AG08396 (cell line): ENCODE results near the gene ARPC1B.
"Not testable (repeated sequence)": the region's sequence is repeated elsewhere in the genome, so short reads cannot be mapped to it uniquely, and the experiment has no call there.

Experiments
- DNase-seq: peaks from one replicate; pipeline ENCODE4 v3.0.0; 2012; ENCODE audit warnings: low spot score, mixed read lengths

The ARPC1B gene

DNA sequence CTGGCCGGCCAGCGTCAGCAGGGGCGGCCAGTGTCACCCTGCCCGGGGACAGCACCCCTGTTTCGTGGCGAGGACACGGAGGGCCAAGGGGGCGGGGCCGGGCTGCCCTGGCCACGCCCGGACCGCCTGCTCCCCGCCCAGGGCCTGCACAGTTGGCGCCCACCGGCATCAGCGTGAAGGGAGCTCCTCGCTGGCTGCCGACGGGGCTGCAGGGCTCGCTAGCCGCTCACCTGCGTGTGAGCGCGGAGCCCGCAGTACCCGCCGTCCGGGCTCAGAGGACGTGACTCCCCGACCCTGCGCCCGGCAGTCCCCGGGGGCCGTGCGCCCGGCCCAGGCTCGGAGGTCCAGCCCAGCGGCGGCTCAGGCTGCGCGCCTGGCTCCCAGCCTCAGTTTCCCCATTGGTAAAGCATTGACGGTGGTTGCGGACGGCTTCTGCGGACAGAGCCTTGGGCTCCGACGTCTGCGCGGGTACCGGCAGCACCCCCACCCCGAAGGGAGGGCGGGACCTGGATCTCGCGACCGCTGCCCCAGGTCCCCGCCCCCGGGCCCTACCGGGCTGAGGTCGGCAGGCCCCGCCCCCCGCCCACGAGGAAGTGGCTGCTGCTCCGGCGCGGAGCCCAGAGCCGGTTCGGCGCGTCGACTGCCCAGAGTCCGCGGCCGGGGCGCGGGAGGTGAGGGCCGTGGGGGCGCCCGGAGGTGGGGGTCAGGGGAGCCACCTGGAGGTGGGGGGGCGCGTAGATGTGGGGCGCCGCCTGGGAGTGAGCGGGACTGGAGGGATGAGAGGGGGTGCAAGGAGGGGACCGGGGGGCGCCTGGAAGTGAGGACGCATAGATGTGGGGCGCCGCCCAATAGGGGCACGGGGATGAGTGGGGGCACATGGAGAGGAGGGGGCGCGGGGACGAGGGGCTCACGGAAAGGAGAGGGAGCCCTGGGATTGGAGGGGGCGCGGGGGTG lies at the start of gene ARPC1B:
Gene ARPC1B (plus strand): TSS at position 620 of the 954 bp plus-strand sequence. CDS start 10,985 bp downstream, outside the sequence.
- peak; percentile 94 for DNase-seq

DNA sequence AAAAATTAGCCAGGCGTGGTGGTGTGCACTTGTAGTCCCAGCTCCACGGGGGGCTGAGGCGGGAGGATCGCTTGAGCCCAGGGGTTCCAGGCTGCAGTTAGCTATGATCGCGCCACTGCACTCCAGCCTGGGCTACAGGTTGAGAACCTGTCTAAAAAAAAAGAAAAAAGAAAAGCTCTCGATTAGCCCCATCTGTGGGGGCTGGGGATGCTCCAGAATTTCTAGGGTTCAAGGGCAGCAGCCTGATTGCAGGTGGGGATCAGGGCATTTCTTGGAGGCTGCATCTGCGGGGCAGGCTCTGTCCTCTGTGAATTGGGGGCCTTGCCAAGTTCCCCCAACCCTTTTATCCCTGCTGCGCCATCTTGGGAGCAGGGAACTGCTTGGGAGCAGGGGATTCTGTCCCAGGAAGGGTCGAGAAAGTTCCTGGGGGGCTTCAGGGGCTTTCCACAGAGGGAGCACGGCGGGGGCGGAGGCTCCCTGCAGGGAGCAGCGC lies 49.5 kb upstream of the ARPC1B start:
- no peak for DNase-seq

DNA sequence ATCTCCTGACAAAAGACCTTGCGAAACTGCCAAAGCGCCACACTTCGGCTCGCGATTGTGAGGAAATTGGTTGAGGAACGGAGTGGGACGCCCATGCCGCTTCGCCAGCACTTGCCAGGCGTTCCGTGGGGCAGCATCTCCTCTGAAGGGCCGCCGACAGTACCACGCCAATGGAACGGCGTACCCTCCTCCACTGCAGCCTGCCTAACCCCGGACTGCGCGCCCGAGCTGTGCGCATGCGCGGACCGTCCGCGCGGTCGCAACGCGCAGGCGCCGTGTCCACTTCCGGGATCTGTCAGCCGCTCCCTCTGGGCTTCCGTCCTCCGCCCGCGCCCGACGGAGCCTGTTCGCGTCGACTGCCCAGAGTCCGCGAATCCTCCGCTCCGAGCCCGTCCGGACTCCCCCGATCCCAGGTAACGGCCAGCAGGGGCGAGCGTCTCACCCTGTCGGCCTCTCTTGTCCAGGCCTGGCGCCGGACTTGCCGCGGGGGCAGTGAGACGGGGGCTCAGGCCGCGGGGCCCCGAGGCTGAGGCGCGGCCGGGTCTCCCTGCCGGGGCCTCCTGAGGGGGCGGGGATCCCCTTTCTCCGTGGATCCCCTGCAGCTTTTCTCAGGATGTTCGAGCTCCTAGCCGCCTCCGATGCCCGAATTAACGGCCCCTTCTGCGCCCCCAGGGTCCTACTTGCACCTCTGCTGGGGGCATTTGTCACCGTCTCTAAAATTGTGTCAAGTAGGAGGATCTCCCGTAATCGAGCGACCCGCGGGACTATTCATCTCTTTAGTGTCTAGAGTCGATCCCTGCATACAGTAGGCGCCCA lies 48.7 kb upstream of the ARPC1B start, which contains the start of gene ARPC1A:
Gene ARPC1A (plus strand): TSS at position 307 of the 816 bp plus-strand sequence. CDS start 7,456 bp downstream, outside the sequence.
- peak; percentile 99 for DNase-seq

DNA sequence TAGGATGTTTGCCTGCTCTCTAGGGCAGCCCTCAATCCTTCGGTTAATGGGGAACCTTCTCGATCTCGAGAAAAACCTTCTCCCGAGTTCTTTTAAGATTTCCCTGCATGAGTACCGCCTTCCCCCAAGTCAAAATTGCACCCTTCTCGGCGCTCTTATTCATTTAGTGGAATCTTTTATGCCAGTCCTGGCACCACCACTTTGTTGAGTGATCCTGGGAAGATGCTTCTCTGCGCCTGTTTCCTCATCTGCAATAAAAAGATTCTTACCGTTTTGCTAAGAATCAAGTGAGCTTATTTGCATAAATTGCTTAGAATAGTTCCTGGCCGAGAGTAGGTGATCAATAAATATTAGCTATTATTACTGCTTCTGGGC lies 48.1 kb upstream of the ARPC1B start:
- DNase-seq, result no peak

DNA sequence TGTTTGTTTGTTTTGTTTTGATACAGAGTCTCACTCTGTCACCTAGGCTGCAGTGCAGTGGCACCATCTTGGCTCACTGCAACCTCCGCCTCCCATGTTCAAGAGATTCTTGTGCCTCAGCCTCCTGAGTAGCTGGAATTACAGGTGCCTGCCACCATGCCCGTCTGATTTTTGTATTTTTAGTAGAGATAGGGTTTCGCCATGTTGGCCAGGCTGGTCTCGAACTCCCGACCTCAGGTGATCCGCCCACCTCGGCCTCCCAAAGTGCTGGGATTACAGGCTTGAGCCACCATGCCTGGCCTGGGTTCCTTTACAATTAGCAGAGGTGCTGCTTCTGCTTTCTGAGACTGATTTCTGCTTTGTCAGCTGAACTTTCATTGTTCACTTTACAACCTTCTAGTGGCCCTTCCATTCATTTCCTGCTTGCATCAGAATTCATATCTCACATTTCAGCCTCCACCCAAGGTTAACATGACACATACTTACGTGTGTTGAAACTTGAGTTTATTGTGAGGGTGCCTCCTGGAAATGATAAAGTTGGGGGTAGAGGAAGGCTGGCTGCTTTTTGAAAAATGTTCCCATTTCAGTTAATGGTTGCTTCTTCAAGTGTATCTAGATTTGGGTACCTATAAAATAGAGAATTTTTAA lies 44.1 kb upstream of the ARPC1B start:
- DNase-seq, result peak; percentile 55

DNA sequence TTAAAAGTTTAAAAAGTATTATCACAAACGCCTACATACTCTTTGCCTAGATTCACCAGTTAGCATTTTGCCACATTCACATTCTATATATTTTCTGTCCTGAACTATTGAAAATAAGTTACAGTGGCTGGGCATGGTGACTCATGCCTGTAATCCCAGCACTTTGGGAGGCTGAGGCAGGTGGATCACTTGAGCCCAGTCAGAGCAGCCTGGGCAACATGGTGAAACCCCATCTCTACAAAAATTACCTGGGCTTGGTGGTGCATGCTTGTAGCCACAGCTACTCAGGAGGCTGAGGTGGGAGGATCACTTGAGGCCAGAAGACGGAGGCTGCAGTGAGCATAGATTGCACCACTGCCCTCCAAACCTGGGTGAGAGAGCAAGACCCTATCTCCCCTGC lies 43.5 kb upstream of the ARPC1B start:
- DNase-seq, result no peak

DNA sequence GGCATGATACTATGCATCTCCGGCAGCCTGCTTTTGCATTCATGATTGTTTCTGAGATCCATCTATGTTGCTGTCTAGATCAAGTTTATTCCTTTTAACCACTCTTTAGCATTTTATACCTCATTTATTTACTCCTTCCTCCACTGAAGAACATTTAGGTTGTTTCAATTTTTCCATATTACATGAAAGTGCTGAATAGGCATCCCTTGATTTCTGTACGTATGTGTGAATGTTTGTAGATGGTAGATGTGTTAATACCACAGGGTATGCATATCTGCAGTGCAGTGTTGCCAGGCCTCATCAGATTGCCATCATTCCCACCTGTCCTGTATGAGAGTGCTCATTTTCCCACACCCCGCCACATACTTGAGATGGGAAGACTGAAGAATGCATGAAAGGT lies 34.9 kb upstream of the ARPC1B start:
- DNase-seq, result no peak

DNA sequence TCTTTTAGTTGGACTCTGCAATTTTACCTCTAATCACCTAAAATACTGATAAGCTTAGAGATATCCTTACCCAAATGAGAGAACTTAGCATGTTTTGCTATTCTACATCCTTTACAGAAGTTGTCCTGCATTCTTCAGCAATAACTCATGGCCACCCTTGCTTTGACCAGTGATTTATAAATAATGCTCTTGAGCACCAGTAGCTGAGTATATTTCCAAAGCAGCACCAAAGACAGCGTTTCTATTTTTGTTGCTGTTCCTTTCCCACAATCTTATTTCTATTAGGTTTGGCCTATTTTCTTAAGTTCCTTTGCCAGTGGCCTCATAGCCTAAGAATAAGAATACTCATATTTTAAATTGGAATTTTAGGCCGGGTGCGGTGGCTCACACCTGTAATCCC lies 33.9 kb upstream of the ARPC1B start:
- DNase-seq, result peak; percentile 26

DNA sequence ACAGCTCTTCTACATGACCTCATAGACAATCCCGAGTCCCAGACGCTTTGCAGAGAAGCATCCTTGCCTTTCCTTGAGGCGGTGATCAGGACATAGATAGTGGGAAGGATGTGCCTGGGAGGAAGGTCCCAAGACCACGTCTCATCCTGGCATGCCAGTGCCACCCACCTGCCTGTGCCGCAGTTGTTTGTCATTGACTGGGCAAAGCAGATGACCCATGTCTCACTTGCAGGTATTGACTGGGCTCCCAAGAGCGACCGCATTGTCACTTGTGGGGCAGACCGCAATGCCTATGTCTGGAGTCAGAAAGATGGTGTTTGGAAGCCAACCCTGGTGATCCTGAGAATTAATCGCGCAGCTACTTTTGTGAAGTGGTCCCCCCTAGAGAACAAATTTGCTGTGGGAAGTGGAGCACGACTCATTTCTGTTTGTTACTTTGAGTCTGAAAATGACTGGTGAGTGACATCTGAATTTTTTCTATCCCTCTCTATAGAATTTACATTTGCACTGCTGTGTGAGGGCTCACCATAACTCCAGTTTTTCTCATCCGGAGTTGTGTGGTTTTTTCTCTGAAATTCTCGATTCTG lies 30.4 kb upstream of the ARPC1B start:
- DNase-seq, result no peak

DNA sequence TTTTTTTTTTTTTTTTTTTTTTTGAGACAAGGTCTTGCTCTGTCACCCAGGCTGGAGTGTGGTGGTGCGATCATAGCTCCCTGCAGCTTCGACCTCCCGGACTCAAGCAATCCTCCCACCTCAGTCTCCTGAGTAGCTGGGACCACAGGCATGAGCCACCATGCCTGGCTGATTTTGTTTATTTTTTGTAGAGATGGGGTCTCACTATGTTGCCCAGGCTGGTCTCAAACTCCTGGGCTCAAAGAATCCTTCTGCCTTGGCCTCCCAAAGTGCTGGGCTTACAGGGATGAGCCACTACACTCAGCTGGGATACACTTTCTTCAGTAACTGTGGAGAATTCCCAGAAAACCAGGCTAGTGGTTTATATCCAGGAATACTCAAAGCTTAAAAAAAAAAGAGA lies 23.9 kb upstream of the ARPC1B start:
- not testable (repeated sequence) for DNase-seq

DNA sequence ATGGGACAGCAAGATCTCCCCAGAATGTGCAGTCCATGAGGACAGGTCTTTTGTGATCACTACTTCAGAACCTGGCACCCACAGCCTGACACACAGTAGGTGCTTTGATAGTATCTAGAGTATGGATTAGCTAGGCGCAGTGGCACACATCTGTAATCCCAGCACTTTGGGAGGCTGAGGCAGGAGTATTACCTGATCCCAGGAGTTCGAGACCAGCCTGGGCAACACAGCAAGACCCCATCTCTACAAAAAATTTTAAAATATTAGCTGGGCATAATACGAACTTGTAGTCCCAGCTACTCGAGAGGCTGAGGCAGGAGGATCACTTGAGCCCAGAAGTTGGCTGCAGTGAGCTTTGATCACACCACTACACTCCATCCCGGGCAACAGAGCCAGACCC lies 22.3 kb upstream of the ARPC1B start:
- no peak for DNase-seq

DNA sequence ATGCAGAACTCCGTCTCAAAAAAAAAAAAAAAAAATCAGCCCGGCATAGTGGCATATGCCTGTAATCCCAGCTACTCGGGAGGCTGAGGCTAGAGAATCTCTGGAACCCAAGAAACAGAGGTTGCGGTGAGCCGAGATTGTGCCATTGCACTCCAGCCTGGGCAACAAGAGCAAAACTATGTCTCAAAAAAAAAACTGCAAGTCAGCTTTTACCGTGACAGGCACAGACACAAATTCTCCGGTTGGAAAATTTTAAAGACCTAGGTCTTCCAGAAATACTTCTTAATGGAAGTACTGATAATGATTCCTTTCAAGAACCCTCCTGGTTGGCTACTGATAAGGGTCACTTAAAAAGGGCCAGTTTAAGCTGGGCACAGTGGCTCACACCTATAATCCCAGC lies 19.4 kb upstream of the ARPC1B start:
- DNase-seq, result no peak

DNA sequence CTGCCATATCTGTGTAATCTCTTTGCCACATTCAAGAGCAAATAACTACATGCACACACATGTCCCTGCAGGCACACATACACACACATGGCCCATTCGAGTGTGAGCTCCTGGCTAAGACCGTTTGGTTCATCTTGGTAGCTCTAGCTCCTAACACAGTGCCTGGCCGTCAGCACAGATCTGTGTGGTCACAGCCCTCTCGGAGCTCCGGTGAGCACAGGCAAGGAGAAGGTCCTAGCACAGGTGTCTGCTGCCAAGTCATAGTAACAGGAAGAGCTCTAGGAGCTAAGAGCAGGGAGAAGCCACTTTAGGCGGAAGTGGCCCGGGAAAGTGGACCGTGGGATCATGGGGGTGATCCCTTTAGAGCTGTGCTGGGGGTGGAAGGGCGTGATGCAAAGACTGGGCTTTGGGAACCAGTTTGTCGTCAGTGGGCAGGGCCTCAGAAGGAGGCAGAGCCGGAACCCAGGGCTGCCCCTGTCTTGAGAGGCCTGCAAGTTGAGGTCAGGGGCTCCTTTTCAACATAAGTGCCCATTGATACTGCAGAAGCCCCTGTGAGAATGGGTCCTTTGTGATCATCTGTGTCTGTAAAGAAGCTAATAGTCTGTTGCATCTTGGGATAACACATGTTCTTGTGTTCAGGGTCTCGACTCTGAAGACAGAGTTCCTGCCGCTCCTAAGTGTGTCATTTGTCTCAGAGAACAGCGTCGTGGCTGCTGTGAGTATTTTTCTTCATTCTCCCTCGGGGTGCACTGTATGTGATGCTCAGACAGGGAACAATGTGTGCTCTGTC lies 16.6 kb upstream of the ARPC1B start:
- DNase-seq, result no peak

DNA sequence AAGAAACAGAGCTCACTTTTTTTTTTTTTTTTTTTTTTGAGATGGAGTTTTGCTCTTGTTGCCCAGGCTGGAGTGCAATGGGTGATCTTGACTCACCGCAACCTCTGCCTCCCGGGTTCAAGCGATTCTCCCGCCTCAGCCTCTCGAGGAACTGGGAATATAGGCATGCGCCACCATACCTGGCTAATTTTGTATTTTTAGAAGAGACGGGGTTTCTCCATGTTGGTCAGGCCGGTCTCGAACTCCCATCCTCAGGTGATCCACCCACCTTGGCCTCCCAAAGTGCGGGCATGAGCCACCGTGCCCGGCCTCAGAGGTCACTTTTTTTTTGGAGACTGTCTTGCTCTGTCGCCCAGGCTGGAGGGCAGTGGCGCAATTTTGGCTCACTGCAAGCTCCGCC lies 16.0 kb upstream of the ARPC1B start:
- DNase-seq, result not testable (repeated sequence)

DNA sequence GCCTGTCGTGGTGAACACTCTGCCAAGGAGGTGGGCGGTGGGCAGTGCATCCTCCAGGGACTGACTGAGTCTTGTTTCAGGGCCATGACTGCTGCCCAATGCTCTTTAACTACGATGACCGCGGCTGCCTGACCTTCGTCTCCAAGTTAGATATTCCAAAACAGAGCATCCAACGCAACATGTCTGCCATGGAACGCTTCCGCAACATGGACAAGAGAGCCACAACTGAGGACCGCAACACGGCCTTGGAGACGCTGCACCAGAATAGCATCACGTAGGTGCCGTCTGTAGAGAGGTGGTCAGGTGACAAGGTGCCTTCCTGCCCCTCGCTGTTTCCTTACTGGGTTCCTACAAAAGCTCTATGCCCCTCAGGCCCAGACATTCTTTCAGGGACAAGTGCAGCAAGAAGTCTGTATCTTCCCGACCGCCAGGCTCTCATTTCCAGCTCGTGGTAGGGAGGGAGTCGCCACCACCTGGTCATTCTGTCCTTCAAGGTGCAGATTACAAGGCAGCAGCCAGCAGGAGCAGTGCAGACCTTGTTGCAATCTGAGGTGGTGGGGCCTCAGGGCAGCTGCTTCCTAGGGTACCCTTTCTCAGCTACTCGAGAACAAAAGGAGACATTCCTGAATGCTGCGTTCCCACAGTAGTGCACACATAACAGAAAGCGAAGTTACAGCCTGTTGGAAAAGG lies 14.9 kb upstream of the ARPC1B start:
- DNase-seq, result no peak

DNA sequence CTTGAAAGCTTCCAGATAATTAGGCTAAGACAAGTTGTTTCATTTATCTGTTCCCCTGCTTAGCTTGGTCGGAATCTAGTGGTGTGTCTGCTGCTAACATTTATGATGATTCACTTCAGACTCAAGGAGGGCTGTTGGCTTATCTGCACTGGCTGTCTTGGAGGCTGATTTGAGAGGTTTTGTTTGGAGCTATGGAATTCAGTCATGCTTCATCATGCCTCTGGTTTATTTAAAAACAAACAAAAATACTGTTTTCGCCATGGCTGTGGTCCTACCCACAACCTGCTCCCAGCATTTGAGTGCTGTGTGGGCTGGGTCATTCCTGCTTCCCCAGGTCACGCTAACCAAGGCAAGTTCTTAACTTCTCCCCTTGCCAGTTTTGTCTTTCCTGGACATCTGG lies 11.7 kb upstream of the ARPC1B start:
- DNase-seq, result peak; percentile 83

DNA sequence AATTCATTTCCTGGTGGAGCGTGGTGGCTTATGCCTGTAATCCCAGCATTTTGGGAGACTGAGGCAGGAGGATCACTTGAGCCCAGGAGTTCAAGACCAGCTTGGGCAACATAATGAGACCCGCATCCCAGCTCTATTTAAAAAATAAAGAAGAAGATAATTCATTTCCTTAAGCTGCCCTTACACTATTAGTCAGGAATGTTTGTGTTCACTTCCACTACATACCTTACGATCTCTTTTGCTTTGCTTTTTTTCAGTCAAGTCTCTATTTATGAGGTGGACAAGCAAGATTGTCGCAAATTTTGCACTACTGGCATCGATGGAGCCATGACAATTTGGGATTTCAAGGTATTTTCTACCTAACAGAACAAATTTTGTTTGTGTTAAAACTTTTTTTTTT lies 11.2 kb upstream of the ARPC1B start:
- no peak for DNase-seq

DNA sequence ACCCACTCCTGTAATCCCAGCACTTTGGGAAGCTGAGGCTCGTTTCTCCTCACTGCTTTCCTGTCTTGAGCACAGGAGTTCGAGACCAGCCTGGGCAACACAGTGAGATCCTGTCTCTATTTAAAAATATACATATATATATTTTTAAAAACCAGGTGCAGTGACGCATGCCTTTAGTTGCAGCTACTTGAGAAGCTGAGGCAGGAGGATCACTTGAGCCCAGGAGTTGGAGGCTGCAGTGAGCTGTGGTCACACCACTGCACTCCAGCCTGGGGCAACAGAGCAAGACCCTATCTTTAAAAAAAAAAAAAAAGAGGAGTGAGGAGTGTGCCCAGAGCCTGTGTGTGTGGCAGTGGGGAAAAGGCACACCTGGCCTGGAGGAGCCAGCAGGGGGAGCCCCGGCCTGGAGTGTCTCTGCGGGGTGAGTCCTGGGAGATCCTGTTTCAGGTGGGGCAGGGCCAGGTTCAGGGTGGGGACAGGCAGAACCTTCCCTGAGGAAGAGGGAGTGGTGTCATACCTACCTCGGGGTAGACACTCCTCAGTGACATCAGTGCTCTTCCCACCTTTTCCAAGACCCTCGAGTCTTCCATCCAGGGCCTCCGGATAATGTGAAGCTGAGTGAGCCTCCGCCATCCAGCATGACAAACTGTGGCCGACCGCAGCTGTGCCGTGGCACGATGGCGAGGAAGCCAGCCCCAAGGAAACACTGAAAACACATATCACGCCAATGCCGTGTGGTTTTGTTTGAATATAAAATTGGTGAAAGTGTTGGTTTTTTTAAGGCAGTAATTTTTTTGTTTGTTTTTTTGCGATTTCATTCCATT lies 9.0 kb upstream of the ARPC1B start:
- DNase-seq, result no peak

DNA sequence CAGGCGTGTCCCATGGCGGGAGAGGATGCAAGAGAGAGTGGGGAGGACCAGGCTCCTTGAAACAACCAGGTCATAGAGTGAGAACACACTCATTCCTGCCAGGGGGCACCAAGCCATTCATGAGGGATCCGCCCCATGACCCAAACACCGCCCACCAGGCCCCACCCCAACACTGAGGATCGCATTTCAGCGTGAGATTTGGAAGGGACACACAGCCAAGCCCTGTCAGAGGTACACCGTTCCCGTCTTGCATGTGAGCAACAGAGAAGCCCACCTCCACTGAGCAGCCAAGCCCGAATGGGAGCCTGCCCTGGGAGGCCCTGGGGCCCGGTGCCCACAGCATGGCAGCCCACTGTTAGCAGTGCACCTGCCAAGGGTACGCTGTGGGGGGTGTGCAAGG lies 7.9 kb upstream of the ARPC1B start:
- no peak for DNase-seq
